Choroid plexus epithelial cell (primary cell): Measurements from ENCODE around the gene F5.

Experiments used
- DNase-seq: peaks from one replicate; pipeline ENCODE4 v3.0.0-alpha.2; 2010; ENCODE audit warnings: low read depth
- H3K4me3 ChIP-seq: 2 replicates; pipeline ENCODE4 v1.5.1; 2011; ENCODE audit warnings: low read depth, mild to moderate bottlenecking, control low read depth, low read length, moderate library complexity
- CTCF ChIP-seq: conservative IDR thresholded peaks from 2 replicates; pipeline ENCODE4 v1.5.1; 2011; ENCODE audit warnings: low read depth, mild to moderate bottlenecking, control low read depth, inconsistent platforms, low read length, moderate library complexity

Gene F5

GRCh38 chr1:169565335-169566271, 20.7 kb downstream of the F5 start:
- DNase-seq, result no peak
- no peak overlapping the region for H3K4me3 ChIP-seq
- TF ChIP-seq CTCF, result no peak

GRCh38 chr1:169563650-169564049, 22.6 kb downstream of the F5 start:
- no peak for TF ChIP-seq CTCF
- no peak for DNase-seq

GRCh38 chr1:169563019-169563615, 23.2 kb downstream of the F5 start:
- no peak overlapping the region for H3K4me3 ChIP-seq
- DNase-seq, result no peak
- TF ChIP-seq CTCF, result no peak

More at GRCh38 chr1:169563650-169564049, 22.6 kb downstream of the F5 start:
- no peak overlapping the region for H3K4me3 ChIP-seq

- no peak overlapping the region for H3K4me3 ChIP-seq
- TF ChIP-seq CTCF, result no peak
- no peak for DNase-seq
These were observed 24.6 kb downstream of the F5 start for GRCh38 chr1:169561692-169562091.

GRCh38 chr1:169557131-169557530, 29.1 kb downstream of the F5 start:
- no peak overlapping the region for H3K4me3 ChIP-seq
- no peak for TF ChIP-seq CTCF
- DNase-seq, result no peak

- TF ChIP-seq CTCF, result peak; percentile 52
- no peak overlapping the region for H3K4me3 ChIP-seq
- peak; percentile 70 for DNase-seq
These were observed 36.0 kb downstream of the F5 start for GRCh38 chr1:169550294-169550693.
